Amniotic epithelial cell (primary cell): ENCODE measurements around the gene THSD4.
"Not testable (repeated sequence)": the region's sequence is repeated elsewhere in the genome, so short reads cannot be mapped to it uniquely, and the experiment has no call there.

Experiments
- DNase-seq: peaks from one replicate; pipeline ENCODE4 v3.0.0-alpha.2; 2010; ENCODE audit warnings: low read depth

THSD4 gene

DNA sequence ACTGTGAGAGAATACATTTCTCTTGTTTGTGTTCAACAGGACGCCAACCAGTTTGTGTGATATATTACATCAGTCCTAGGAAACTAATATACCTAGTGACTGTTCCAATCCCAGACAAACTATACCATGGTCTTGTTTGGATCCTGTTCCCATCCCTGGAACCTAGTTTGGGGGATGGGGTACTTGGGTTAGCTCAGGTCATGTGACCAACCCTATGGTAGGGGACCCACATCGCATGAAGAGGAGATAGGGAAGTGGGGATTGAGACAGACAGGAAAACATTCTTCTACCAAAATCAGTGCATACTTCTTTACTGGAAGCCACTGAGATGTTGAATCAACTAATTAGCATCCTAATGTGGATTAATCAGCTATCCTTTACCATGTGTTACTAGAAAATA is 146.1 kb downstream of the THSD4 start:
- DNase-seq, result no peak

DNA sequence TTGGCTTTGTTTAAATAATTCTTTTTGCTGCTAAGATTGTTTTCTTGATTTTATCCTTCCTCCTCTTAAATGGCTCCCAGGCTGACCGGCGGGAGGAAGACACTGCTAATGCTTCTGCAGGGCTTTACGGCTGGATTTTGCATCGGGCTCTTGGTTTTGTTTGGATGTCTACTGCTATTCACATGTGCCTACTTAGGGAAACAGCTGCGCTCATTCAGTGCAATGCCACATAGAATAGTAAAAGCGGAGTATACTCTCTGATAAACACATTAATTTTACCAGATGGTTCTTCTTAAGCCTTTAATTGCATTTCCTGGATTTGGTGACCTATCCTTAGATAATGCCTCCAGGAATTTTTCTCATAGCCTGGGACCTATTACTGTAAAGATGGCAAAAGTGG is 146.6 kb downstream of the THSD4 start:
- DNase-seq, result peak; percentile 38

DNA sequence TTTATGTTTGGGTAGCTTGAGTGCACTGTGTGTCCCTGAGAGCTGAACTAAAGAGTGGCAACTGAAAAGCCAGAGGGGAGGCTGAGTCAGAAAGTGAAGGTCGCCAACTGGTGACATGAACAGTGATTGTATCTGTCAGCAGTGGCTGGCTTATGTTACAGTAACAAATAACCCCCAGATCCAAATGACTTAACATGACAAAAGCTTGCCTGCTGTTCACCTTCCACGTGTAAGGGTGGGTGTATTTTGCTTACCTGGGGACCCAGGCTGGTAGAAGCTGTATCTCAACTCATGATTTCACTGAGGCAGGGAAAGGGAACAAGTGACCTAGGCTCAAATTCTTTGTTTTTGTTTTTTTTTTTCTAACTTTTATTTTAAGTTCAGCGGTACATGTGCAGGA is 147.3 kb downstream of the THSD4 start:
- no peak for DNase-seq

DNA sequence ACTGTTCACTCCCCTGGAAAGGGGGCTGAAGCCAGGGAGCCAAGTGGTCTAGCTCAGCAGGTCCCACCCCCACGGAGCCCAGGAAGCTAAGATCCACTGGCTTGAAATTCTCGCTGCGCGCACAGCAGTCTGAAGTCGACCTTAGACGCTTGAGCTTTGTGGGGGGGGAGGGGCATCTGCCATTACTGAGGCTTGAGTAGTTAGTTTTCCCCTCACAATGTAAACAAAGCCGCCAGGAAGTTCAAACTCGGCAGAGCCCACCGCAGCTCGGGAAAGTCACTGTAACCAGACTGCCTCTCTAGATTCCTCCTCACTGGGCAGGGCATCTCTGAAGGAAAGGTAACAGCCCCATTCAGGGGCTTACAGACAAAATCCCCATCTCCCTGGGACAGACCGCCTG is 150.3 kb downstream of the THSD4 start:
- not testable (repeated sequence) for DNase-seq

DNA sequence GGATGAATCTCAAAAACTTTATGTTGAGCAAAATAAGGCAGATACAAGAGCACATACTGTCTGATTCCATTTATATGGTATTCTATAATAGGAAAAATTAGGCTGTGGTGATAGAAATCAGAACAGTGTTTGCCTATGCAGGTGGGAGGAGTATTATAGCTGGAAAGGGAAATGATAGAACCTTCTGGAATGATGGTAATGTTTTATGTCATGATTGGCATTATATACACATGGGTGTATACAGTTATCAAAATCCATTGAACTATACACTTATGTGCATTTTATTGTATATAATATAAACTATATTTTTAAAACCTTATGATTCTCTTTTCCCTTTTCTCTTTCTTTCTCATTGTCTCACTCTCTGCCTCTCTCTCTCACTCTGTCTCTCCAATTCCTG is 156.1 kb downstream of the THSD4 start:
- DNase-seq, result no peak

DNA sequence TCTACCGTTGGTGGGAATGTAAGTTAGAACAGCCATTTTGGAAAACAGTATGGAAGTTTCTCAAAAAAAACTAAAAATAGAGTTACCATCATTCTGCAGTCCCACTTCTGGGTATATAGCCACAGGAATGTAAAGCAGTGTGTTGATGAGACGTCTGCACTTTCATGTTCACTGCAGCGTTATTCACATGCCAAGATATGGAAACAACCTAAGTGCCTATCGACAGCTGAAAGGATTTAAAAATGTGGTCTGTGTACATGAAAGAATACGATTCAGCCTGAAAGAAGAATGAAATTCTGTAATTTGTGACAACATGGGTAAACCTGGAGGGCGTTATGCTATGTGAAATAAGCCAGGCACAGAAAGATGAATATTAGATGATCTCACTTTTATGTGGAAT is 157.7 kb downstream of the THSD4 start:
- peak; percentile 70 for DNase-seq

DNA sequence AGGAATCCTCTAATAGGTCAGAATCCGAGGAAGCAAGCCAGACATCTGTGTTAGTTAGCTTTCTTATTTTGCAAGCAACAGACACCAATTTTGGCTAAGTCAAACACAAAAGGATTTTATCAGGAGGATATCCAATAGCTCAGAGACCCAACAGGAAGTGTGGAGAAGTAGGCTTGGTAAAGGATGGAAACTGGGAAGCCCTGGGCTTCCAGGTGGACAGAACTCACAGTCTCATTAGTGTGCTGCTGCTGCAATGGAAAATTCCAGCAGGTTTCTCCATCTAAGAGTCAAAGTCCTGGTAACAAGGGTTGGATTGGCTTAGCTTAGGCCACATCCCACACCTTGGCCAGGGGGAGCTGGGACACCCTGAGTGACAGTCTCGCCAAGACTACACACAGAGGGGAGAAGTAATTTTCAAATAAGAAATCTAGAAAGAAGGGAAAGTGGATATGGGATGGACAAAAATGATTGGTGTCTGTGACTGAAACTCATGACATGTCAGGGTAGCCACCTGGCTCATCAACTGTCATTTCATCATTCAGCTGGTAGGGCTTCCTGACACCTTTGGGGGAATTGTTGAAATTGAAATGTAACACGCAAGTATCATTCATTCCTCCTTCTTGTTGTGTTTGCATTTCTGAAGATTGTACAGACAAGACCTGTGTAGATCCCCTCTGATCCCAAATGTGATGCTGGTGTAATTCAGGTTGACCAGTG is 158.6 kb downstream of the THSD4 start:
- no peak for DNase-seq

DNA sequence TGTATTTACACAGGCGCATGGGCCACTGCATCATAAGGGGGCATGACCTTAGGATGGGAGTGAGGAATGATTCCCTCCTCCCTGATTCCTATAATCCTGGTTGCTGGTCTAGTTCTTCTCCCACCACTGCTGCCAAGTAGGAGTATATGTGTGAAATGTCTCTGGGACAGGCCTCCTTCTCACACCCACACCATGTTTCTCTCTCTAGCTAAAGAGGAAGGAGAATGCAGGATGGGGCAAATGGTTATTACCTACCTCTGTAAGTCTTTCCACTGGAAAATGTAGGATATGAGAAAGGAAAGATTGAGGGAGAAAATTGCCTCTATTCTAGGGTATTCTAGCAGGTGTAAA is 159.2 kb downstream of the THSD4 start:
- no peak for DNase-seq

DNA sequence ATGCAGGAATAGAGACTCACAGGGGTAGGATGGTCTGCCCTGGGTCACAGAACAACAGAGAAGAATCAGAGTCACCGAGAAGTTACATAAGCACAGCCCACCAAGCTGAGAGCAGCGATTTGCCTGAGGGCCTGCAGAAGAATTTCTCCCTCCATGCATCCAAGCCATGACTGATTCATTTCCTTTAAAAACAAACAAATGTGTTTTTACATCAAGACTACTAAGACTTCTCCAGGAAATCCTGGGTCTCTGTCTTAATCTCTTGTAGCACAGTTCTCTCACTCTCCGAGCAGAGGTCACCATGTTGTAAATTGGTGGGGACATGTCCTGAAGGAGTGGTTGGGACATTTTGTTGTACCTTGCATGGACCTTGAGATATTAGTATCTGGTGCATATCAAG is 159.8 kb downstream of the THSD4 start:
- peak; percentile 44 for DNase-seq

DNA sequence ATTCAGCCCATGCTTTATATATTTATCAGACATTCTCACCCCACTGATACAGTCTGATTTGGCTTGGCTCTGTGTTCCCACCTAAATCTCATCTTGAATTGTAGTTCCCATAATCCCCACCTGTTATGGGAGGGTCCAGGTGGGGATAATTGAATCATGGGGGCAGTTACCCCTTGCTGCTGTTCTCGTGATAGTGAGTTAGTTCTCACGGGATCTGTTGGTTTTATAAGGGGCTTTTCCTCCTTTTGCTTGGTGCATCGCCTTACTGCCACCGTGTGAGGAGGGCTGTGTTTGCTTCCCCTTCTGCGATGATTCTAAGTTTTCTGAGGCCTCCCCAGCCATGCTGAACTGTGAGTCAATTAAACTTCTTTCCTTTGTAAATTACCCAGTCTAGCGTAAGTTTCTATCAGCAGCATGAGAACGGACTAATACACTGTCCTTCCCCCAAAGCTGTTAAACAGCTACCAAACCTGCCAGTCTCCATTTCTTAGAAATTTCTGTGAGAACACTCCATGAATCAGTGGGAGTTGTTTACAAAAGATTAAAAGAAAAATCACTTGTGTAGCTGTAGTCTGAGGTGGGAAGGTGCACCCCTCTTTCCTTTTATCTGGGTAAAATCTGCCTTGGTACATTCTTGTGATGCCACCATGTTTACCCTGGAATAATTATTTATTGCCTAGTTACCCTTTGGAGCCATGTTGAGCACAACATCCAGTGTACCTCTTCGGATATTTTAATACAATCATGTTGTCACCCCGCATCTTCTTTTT is 160.5 kb downstream of the THSD4 start:
- peak; percentile 19 for DNase-seq

DNA sequence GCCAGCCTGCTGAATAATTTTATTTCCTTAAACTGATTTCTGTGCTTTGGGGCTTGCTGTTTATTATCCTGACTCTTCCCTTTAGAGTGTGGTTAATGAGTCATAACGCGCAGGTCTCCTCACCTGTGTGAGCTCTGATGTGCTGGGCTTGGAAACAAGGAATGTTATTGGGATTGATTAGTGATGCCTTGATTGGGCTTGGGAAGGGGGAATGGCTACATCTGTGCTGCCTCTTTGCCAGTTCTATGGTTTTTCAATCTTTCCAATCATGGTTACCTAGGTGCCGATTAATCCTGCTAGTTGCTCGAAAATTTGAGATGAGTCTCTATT is 161.0 kb downstream of the THSD4 start:
- no peak for DNase-seq

DNA sequence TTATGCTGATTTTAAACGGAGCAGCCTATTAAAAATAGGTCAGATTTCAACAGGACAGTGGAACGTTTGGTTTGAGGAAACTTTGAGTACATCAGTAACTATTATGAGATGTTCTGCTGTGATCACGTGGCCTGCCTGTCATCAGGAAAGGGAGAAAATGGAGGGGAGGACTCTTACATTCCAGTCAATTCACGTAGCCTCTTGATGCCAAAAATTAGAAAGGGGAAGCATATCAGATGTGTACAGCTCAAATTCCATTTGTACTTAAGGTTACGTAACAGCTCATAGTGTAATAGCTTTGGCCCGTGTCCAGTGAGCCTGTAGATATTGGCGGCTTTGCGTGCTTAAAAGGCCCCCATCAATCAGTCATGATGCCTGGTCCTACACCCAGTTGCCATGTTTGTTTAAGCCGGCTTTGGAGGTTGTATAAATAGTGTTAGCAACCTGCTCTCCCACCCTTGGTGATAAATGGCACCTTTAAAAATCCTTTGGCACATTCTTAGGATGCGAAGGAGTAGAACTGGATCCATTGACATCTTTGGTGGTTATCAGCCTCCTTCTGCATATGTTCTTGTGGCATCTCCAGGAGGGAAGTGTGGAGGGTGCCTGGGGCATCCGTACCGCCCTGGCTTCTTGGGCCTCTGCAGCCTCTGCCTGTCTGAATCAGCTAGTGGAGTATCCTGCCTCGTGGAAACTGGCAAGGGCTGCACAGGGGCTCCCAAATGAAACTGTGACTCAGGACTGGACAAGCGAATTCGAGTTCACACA is 163.9 kb downstream of the THSD4 start:
- DNase-seq, result peak; percentile 94

DNA sequence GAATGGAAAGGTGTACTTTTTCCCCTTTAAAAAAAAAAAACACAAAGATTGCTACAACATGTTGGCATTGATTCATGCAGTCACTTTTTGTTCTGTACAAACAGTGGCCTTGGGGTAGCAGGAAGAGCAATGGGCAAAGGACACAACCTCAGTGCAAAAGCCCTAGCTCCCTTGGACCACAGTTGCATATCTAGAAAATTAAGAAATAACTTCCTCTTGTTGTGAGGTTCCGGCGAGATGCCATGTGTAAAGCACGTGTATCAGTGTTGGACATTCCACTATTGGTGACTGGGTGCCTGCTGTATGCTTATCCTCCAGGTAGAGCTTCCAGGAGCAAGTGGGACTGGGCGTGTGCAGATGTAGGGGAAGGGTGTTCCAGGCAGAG is 164.5 kb downstream of the THSD4 start:
- DNase-seq, result no peak

DNA sequence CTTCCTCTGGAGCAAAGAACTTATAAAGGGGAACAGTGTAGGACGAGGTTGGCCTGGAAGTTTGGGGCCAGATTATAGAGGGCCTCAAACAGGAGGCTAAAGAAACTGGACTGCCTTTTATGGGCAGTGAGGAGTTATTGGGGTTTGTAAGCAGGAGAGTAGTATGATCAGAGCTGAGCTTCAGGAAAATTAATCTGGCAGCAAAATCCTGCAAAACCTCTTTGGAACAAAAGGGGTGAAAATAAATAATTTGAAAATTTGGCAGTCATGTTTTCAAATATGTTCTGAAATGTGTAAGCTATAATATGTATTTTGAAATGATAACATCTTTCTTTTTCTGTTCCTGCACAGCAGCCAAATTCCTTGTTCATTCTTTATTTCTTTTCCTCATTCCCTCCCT is 164.9 kb downstream of the THSD4 start:
- no peak for DNase-seq

DNA sequence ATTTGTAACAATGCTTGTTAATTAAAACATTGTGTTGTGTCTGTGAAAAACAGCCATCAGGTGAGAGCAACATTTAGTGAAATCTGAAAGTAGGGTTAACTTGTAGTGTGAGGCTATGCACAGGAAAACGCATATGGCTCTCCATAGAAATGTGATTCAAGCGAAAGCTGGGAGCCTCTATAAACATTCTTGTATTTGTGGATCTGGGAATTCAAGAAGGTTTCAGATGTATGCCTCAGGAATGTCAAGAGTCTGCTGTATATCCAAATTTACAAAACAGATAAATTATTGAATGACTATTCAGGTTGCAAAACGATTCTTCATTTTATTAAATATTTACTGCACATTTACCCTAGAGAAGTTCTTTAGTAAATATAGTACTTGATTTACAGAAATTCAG is 166.0 kb downstream of the THSD4 start:
- DNase-seq, result peak; percentile 41

DNA sequence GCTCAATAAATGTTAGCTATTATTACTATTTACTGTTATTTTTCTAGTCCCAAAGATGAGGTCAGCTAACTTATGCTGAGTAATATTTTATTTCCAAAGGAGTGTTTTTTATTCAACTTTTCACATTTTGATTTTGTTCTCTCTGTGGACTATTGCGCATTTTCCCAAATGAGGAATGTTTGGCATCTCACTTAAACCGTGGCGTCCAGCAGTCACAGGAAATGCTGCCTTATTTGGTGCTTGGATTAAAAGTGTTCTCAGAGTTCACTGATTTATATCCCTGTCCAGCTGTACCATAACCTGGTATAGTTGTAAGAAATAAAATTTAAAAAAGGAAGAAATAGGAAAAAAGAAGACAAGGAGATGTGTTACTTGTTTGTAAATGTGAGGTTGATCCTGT is 166.8 kb downstream of the THSD4 start:
- peak; percentile 80 for DNase-seq

DNA sequence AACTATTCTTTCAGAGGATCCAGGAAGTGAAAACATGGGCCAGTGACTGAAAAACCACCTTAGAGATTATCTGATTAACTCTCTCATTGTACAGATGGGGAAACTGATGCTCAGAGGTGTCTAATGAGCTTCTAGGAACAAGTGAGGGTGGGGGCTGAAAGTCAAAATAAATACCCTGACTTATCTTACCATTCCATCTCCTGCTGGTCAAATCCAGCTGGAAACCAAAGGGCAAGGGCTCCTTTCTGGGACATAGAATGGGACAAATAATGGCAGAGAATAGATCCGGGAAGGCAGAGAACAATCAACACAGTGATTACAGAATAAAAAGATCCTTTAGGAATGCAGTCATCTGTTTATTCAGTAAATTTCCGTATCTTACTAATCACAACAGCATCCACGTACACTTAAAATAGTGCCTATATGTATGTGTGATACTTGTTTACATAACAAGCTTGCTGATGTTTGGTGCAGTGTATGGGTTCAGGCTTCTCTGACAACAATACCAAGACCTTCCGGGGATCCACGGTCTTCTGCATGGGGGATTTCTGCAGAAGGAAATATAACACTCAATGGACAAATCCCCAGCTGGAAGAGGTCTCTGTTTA is 173.2 kb downstream of the THSD4 start:
- no peak for DNase-seq

DNA sequence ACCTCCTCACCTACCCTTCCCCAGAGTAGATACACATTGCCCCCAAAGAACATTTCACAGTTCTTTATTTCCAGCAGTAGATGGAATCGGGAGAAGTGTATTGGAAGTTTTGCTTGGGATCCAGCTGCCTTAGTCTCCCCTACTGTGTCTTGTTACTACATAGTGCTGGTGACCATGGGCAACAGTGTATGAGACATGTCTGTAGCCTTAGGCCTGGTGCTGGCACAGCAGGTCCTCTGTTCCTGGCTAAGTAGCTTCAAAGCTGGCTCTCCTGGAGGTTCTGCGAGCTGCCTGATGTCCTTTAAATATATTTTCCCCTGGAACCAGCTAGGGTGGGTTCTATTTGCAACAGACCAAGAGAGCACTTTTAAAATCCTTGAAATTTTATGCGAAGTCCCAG is 174.7 kb downstream of the THSD4 start:
- DNase-seq, result no peak

DNA sequence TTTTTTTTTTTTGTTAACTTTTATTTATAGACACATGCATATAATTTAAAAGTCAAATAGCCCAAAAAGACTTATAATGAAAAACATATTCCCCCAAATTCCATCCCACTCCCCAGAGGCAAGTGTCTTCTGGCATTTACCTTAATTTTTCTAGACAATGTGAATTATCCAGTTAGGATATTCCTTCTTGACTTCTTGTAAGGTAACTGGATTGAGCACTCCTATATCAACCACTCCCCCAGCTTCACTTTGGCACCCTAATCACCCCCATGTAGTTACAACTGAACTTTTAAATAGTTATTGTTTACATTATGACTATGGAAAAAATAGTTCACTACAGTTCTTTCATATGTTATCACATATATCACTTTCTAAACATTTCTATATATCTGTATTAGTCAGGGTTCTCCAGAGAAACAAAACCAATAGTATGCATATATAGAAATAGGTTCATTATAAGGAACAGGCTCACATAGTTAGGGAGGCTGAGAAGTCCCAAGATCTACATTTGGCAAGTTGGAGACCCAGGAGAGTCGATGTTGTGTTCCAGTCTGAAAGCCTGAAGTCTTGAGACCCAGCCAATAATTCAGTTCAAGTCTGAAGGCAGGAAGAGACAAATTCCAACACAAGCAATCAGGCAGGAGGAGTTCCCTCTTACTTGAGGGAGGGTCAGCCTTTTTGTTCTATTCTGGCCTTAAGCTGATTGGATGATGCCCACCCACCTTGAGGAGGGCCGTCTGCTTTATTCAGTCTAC is 175.8 kb downstream of the THSD4 start:
- no peak for DNase-seq

DNA sequence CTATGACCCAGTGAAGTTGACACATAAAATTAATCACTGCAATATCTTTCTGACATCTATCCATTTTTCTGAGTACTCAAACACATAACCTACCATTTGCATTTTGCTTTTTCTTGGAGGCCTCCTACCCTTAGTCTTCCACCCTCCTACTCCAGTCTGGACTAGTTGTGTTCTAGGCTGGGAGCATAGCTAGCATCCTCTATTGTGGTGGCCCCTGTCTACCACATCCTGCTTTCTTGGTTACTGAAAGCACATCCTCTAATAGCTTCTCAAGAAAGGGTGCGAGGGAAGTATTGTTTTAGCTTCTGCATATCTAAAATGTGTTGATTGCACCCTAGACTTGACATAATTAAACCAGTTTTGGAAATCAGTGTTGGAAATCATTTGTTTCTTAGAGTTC is 176.5 kb downstream of the THSD4 start:
- no peak for DNase-seq

DNA sequence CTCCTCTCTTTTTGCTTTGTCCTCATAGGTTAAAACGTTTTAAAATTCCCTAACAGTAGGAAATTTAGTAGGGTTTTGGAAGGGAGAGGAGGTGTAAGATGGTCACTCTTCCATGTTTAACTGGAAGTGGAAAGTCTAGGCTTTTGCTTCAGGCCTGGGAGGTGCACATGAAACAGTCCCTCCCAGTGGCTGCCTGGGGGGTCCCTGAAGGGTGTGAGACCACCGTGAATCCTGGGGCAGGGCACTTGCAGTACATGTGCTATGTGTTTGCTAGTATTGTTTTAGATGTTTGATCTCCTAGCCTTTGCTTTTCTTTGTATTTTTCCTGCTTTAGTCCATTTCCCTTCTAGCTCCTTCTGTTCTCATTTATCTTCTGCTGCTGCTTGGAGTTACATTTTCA is 178.5 kb downstream of the THSD4 start:
- DNase-seq, result no peak

DNA sequence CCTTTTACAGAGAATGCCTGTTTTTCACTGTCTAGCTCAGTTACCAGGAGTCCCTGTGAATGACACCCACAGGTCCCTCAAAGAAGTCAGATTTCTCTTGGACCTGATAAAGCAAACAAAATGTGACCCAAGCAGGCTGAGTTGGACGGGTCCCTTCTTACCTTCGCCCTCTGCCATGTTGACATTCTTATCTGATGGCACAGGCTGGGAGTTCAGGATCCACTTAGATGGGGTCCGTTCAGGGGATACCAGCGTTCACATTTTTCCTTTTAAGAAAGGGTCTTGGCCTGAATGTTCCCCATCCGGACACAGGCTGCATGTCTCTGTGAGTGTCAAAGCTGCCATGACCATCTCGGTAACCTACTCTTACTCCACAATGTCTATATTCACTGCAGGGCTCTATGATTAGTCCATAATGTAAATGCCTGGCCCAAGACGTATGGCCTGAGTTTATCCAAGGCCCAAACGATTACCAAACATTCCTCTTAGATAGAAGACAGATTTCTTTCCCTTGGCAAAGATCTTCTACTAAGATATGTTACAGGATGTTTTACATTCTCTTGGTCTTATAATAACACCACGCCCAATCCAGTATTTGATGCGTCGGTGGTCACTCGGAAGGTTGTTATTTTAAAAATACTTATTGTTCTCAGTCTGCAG is 179.1 kb downstream of the THSD4 start:
- DNase-seq, result peak; percentile 67
